GM21528 (cell line): Measurements from ENCODE around the gene PKLR.

Experiments
- ATAC-seq: cut with Tn5 transposase; IDR thresholded peaks from one replicate; pipeline ENCODE4 v1.9.1; 2021; ENCODE audit warnings: mild to moderate bottlenecking, moderate library complexity; ENCODE audit not compliant: unreplicated experiment, low FRiP score

The PKLR gene

GRCh38 chr1:155286544-155286943, 14.7 kb downstream of the PKLR start:
- ATAC-seq = no peak

- ATAC-seq = no peak
These were observed 15.6 kb downstream of the PKLR start for GRCh38 chr1:155285631-155286044.

GRCh38 chr1:155285063-155285462, 16.2 kb downstream of the PKLR start:
- no peak for ATAC-seq

GRCh38 chr1:155284476-155284875, 16.8 kb downstream of the PKLR start:
- ATAC-seq = no peak

- ATAC-seq = no peak
These were observed 18.6 kb downstream of the PKLR start for GRCh38 chr1:155282488-155283091.

- ATAC-seq = no peak
These were observed 22.0 kb downstream of the PKLR start for GRCh38 chr1:155279268-155279667.

- ATAC-seq = no peak
These were observed 22.5 kb downstream of the PKLR start for GRCh38 chr1:155278689-155279160.

GRCh38 chr1:155277902-155278688, 23.1 kb downstream of the PKLR start:
- no peak for ATAC-seq

- ATAC-seq = peak; percentile 59
These were observed 24.0 kb downstream of the PKLR start, which contains the start of gene HCN3 for GRCh38 chr1:155277070-155277901. Gene HCN3 (plus strand): TSS chr1:155277463. CDS start chr1:155277591, 128 bp downstream.

GRCh38 chr1:155273343-155274245, 27.6 kb downstream of the PKLR start, which contains the start of gene CLK2:
Gene CLK2 (minus strand): TSS chr1:155273504. CDS start chr1:155270977, 2,527 bp downstream.
- ATAC-seq = peak; percentile 65

GRCh38 chr1:155272466-155273342, 28.5 kb downstream of the PKLR start:
- ATAC-seq = peak; percentile 33

- no peak for ATAC-seq
These were observed 31.9 kb downstream of the PKLR start for GRCh38 chr1:155269381-155269780.

- no peak for ATAC-seq
These were observed 32.6 kb downstream of the PKLR start for GRCh38 chr1:155268630-155269029.

GRCh38 chr1:155267373-155267772, 33.9 kb downstream of the PKLR start:
- no peak for ATAC-seq

- no peak for ATAC-seq
These were observed 34.7 kb downstream of the PKLR start for GRCh38 chr1:155266553-155266952.

GRCh38 chr1:155263067-155263466, 38.2 kb downstream of the PKLR start:
- no peak for ATAC-seq

- ATAC-seq = peak; percentile 81
These were observed 39.2 kb downstream of the PKLR start, which contains the start of gene SCAMP3 for GRCh38 chr1:155261852-155262673. Gene SCAMP3 (minus strand): TSS chr1:155262360. CDS start chr1:155262151, 209 bp downstream.

- peak; percentile 2 for ATAC-seq
These were observed 39.8 kb downstream of the PKLR start for GRCh38 chr1:155261493-155261851.
